NCI-H226 (cell line): Measurements from ENCODE around the gene ABCC1.
"Not testable (repeated sequence)": the region's sequence is repeated elsewhere in the genome, so short reads cannot be mapped to it uniquely, and the experiment has no call there.

Experiments used
- DNase-seq: peaks from one replicate; pipeline ENCODE4 v3.0.0-alpha.2; 2015

Gene ABCC1

GRCh38 chr16:16166949-16167348, 217.5 kb downstream of the ABCC1 start:
- peak; percentile 9 for DNase-seq

GRCh38 chr16:16167927-16168326, 218.5 kb downstream of the ABCC1 start:
- DNase-seq, result no peak

- no peak for DNase-seq
These were observed 219.0 kb downstream of the ABCC1 start for GRCh38 chr16:16168431-16168830.

GRCh38 chr16:16169615-16170014, 220.2 kb downstream of the ABCC1 start:
- no peak for DNase-seq

- no peak for DNase-seq
These were observed 222.0 kb downstream of the ABCC1 start for GRCh38 chr16:16171332-16171919.

GRCh38 chr16:16172991-16173390, 223.6 kb downstream of the ABCC1 start:
- DNase-seq, result no peak

- no peak for DNase-seq
These were observed 225.9 kb downstream of the ABCC1 start for GRCh38 chr16:16175296-16175695.

- no peak for DNase-seq
These were observed 226.9 kb downstream of the ABCC1 start for GRCh38 chr16:16176328-16176727.

- no peak for DNase-seq
These were observed 229.2 kb downstream of the ABCC1 start for GRCh38 chr16:16178455-16179162.

GRCh38 chr16:16181748-16182147, 232.3 kb downstream of the ABCC1 start:
- peak; percentile 29 for DNase-seq

GRCh38 chr16:16182918-16183317, 233.5 kb downstream of the ABCC1 start:
- DNase-seq, result no peak

GRCh38 chr16:16183562-16183961, 234.1 kb downstream of the ABCC1 start:
- no peak for DNase-seq

- no peak for DNase-seq
These were observed 235.2 kb downstream of the ABCC1 start for GRCh38 chr16:16184594-16184993.

- DNase-seq, result no peak
These were observed 235.7 kb downstream of the ABCC1 start for GRCh38 chr16:16185095-16185494.

- no peak for DNase-seq
These were observed 237.4 kb downstream of the ABCC1 start for GRCh38 chr16:16186820-16187219.

- DNase-seq, result no peak
These were observed 239.4 kb downstream of the ABCC1 start for GRCh38 chr16:16188827-16189226.

- DNase-seq, result no peak
These were observed 240.4 kb downstream of the ABCC1 start for GRCh38 chr16:16189842-16190241.

- no peak for DNase-seq
These were observed 241.1 kb downstream of the ABCC1 start for GRCh38 chr16:16190546-16190945.

- DNase-seq, result not testable (repeated sequence)
These were observed 241.6 kb downstream of the ABCC1 start for GRCh38 chr16:16190966-16191365.

GRCh38 chr16:16191493-16192167, 242.2 kb downstream of the ABCC1 start:
- DNase-seq, result no peak
